Measurements from ENCODE around the gene TMEM31. TPM values are rescaled to one million over a fixed set of nuclear protein-coding genes. Genes with fewer than 3 reads are reported as not detected.

The TMEM31 gene
- total and polyA plus RNA-seq, 10 of the 15 experiments (the other 5 are each of a cell fraction or from before 2014, with no cell fraction given), result 0.18 TPM; not detected in 9

- BruUV-seq (replicated peaks), result no TSS peak
- POLR2A ChIA-PET, result no interaction called here
- RAD21 ChIA-PET (ENCODE audit: unreplicated experiment), result interaction anchor here (1.2 kb wide), 1 partner anchor 21 kb away, joined by 3 read pairs; no protein-coding TSS in a partner anchor
- no peaks in the 10 kb centered on the region for H4K20me1 ChIP-seq (ENCODE audit: control insufficient read depth, insufficient read depth)
- SMC1A ChIA-PET (ENCODE audit: uncharacterized antibody, unreplicated experiment), result interaction anchor here (1.0 kb wide), 2 partner anchors 33 to 131 kb away, joined by 4 read pairs; no protein-coding TSS in a partner anchor
- H3K4me3 ChIP-seq, result no peak overlapping the region
- H3K4me2 ChIP-seq (ENCODE audit: control insufficient read depth, insufficient read depth), result no peak overlapping the region
- FAIRE-seq (no peak), ATAC-seq (no peak), DNase-seq (ENCODE audit: low read depth, low spot score) (no peak)
- no peaks in the 10 kb centered on the region for H3K36me3 ChIP-seq (ENCODE audit: control insufficient read depth in 2 of 2, insufficient read depth in 2 of 2, low read length in 1 of 2)
- no peaks in the 10 kb centered on the region for H3K4me1 ChIP-seq (ENCODE audit: control insufficient read depth, insufficient read depth, low read length)
- intact Hi-C loops (cut with micrococcal nuclease; ENCODE audit: unreplicated experiment), result no loop called here
- in situ Hi-C loops (cut with MboI), result no loop called here
- H3K27me3 ChIP-seq (replicated peaks in 1 of 2; ENCODE audit: control insufficient read depth in 2 of 2, insufficient read depth in 2 of 2, low read length in 1 of 2), result no peaks in the 10 kb centered on the region; a peak in 1 of 4 replicates
- no peaks in the 10 kb centered on the region for H3K79me2 ChIP-seq (ENCODE audit: control insufficient read depth, insufficient read depth, low read length)
- TF ChIP-seq KLF5 (IDR thresholded peaks at IDR 0.05; ENCODE audit: partially characterized antibody), result no peak
- no peaks in the 10 kb centered on the region for H3K9me3 ChIP-seq (replicated peaks; ENCODE audit: control insufficient read depth, insufficient read depth, low read length)
- WGBS (ENCODE audit: insufficient coverage, insufficient replicate concordance, low lambda C conversion rate, missing lambda C conversion rate), result 30% methylated on average over 22 of the region's 23 CpGs
- CTCF ChIA-PET, result interaction anchor here (0.6 to 1.2 kb wide), 3 partner anchors 46 to 931 kb away, joined by 3 to 5 read pairs (median 4); no protein-coding TSS in a partner anchor
- no peak overlapping the region for H3K9ac ChIP-seq (ENCODE audit: control insufficient read depth, insufficient read depth, low read length)
- no peak overlapping the region for H3K27ac ChIP-seq (ENCODE audit: control insufficient read depth, insufficient read depth)
- no peak overlapping the region for H2AFZ ChIP-seq (ENCODE audit: control insufficient read depth, low read depth, low read length)
Observed at GRCh38 chrX:103663981-103664762, 46.5 kb upstream of the TMEM31 start.

GRCh38 chrX:103666202-103667107, 44.3 kb upstream of the TMEM31 start:
- RAD21 ChIA-PET (ENCODE audit: unreplicated experiment), result no interaction called here

More at GRCh38 chrX:103666202-103667107, 44.3 kb upstream of the TMEM31 start:
- DNase-seq (ENCODE audit: low read depth, low spot score) (no peak), ATAC-seq (no peak), FAIRE-seq (no peak)
- Histone ChIP-seq H4K20me1 (ENCODE audit: control insufficient read depth, insufficient read depth) (no peaks in the 10 kb centered on the region), H2AFZ (ENCODE audit: control insufficient read depth, low read depth, low read length) (no peak overlapping the region), H3K4me2 (ENCODE audit: control insufficient read depth, insufficient read depth) (no peak overlapping the region), H3K4me3 (no peak overlapping the region), H3K27ac (ENCODE audit: control insufficient read depth, insufficient read depth) (no peak overlapping the region), H3K9ac (ENCODE audit: control insufficient read depth, insufficient read depth, low read length) (no peak overlapping the region), H3K36me3 (ENCODE audit: control insufficient read depth in 2 of 2, insufficient read depth in 2 of 2, low read length in 1 of 2) (no peaks in the 10 kb centered on the region), H3K9me3 (replicated peaks; ENCODE audit: control insufficient read depth, insufficient read depth, low read length) (no peaks in the 10 kb centered on the region), H3K79me2 (ENCODE audit: control insufficient read depth, insufficient read depth, low read length) (no peaks in the 10 kb centered on the region), H3K4me1 (ENCODE audit: control insufficient read depth, insufficient read depth, low read length) (no peaks in the 10 kb centered on the region), H3K27me3 (replicated peaks in 1 of 2; ENCODE audit: control insufficient read depth in 2 of 2, insufficient read depth in 2 of 2, low read length in 1 of 2) (no peaks in the 10 kb centered on the region; a peak in 1 of 4 replicates)
- in situ Hi-C loops (cut with MboI) (no loop called here), intact Hi-C loops (cut with micrococcal nuclease; ENCODE audit: unreplicated experiment) (no loop called here)
- ChIA-PET POLR2A (no interaction called here), SMC1A (ENCODE audit: uncharacterized antibody, unreplicated experiment) (interaction anchor here (0.7 to 1.6 kb wide), 3 partner anchors 10 to 19 kb away, joined by 3 to 4 read pairs (median 3); no protein-coding TSS in a partner anchor), CTCF (no interaction called here)
- TF ChIP-seq POLR2A (IDR thresholded peaks at IDR 0.05; ENCODE audit: low read depth, low read length), result no peak
- 18% methylated on average over 3 of the region's 3 CpGs for WGBS (ENCODE audit: insufficient coverage, insufficient replicate concordance, low lambda C conversion rate, missing lambda C conversion rate)
- no TSS peak for BruUV-seq (replicated peaks)

Data from GM12878 (cell line).